Measurements from ENCODE around the gene DST.

The DST gene

DNA sequence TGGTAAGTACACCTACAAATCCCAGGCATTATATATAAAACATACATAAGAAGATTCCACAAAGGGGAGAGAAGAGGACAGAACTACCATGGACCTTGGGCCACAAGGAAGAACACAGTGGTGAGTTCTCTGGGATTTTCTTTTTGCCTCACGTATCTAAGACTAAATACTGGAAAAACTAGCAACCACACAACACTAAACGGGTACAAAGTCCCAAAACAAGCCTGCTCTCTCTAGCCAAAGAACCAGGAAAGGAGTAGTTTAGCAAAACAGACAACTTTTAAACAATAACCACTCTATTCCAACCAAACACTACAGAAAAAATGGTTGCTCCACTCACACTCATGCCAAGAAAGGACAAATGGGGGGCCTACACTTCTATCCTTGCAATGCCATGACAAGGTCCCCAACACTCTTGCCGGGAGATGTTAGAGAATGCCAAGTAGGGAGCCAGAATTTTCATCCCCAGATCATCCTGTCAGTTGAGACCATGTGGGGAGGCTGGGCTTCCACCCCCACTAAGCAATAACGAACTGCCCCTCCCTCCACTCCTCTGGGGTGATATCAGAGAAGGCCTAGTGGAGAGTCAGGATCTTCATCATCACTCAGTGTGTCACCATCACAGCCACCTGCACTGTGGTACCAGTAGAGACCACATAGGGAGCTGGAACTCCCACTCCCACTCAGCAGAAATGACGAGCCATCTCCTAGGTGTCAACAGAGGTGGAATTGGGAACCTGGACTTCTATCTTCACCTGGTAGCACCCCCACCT is 123.5 kb downstream of the DST start:
- Histone ChIP-seq H2AK5ac (ENCODE audit: low read depth, low read length) (no peak overlapping the region), H3K79me1 (ENCODE audit: low read depth, low read length) (no peaks in the 10 kb centered on the region), H4K91ac (ENCODE audit: low read depth, low read length, poor library complexity) (no peak overlapping the region), H2BK120ac (ENCODE audit: low read depth, low read length) (no peak overlapping the region), H4K8ac (ENCODE audit: low read depth, low read length) (no peak overlapping the region), H3K9me3 (replicated peaks in 1 of 2; ENCODE audit: control insufficient read depth in 2 of 2, insufficient read depth in 1 of 2, low read depth in 1 of 2, low read length in 2 of 2) (peaks cover 0 to 9% of the 10 kb centered on the region in 2 donors), H3K23ac (ENCODE audit: low read depth, low read length, poor library complexity) (no peak overlapping the region), H3K4me3 (ENCODE audit: low read length in 2 of 2) (no peak overlapping the region), H3K36me3 (replicated peaks in 1 of 2; ENCODE audit: control insufficient read depth in 2 of 2, insufficient read depth in 2 of 2, low read length in 2 of 2) (peaks cover 1 to 69% of the 10 kb centered on the region in 2 donors), H3K4me2 (ENCODE audit: insufficient read depth, low read length, poor library complexity, severe bottlenecking) (no peak overlapping the region), H2BK12ac (ENCODE audit: low read length) (no peak overlapping the region), H2BK15ac (ENCODE audit: low read length) (no peak overlapping the region), H3K4me1 (ENCODE audit: control insufficient read depth in 2 of 2, insufficient read depth in 1 of 2, low read depth in 1 of 2, low read length in 2 of 2) (no peaks in the 10 kb centered on the region), H2AFZ (ENCODE audit: low read length) (no peak overlapping the region), H3K4ac (ENCODE audit: low read length) (no peak overlapping the region), H3K27ac (replicated peaks; ENCODE audit: low read length) (no peak overlapping the region), H3K14ac (ENCODE audit: low read length) (no peak overlapping the region), H3K18ac (ENCODE audit: low read length) (no peak overlapping the region), H3K27me3 (ENCODE audit: control insufficient read depth in 3 of 3, insufficient read depth in 3 of 3, low read depth in 1 of 3, low read length in 3 of 3) (no peaks in the 10 kb centered on the region), H2BK5ac (ENCODE audit: low read length) (no peak overlapping the region), H3K9ac (ENCODE audit: low read depth, low read length, poor library complexity) (no peak overlapping the region)
- no peak for DNase-seq (ENCODE audit: low spot score)
- no CpG with 5 or more reads among the region's 5 CpGs for WGBS, 2 donors (ENCODE audit: extremely low coverage in 2 of 2, insufficient read length in 2 of 2, insufficient replicate concordance in 1 of 2)

DNA sequence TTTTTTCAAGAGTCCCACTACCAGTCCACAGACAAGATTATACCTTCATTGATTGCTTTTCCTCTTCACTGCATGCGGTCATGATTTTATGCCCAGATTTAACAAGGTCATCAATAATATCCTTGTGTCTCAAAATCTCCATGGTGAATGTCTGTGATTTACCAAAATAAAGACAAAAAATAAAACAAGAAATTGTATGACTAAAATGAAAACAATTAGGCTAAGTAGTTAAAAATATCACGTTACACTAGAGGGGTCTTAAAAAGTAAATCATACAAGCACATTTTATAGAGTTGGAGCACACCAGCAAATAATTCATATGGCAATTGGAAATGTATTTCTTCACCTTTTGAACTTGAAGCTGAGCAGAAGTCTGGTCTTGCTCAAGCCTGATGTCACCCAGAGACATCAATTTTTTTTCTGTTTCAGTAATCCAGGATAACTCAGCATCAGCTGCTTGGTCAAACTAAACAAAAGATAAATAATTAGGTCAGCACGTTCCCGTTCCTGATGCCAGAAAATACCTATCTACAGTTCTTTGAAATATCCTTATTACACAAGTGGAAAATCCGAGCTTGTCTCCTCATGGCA is 125.4 kb downstream of the DST start:
- Histone ChIP-seq H2BK15ac (ENCODE audit: low read length) (no peak overlapping the region), H3K9me3 (replicated peaks in 1 of 2; ENCODE audit: control insufficient read depth in 2 of 2, insufficient read depth in 1 of 2, low read depth in 1 of 2, low read length in 2 of 2) (peaks cover 0 to 9% of the 10 kb centered on the region in 2 donors), H3K4ac (ENCODE audit: low read length) (no peak overlapping the region), H3K36me3 (replicated peaks in 1 of 2; ENCODE audit: control insufficient read depth in 2 of 2, insufficient read depth in 2 of 2, low read length in 2 of 2) (peaks cover 1 to 66% of the 10 kb centered on the region in 2 donors), H3K4me2 (ENCODE audit: insufficient read depth, low read length, poor library complexity, severe bottlenecking) (no peak overlapping the region), H3K79me1 (ENCODE audit: low read depth, low read length) (no peaks in the 10 kb centered on the region), H4K8ac (ENCODE audit: low read depth, low read length) (no peak overlapping the region), H3K9ac (ENCODE audit: low read depth, low read length, poor library complexity) (no peak overlapping the region), H3K18ac (ENCODE audit: low read length) (no peak overlapping the region), H2AK5ac (ENCODE audit: low read depth, low read length) (no peak overlapping the region), H2BK12ac (ENCODE audit: low read length) (no peak overlapping the region), H2BK5ac (ENCODE audit: low read length) (no peak overlapping the region), H3K27ac (replicated peaks; ENCODE audit: low read length) (no peak overlapping the region), H4K91ac (ENCODE audit: low read depth, low read length, poor library complexity) (no peak overlapping the region), H3K14ac (ENCODE audit: low read length) (no peak overlapping the region), H3K4me3 (ENCODE audit: low read length in 2 of 2) (no peak overlapping the region), H2BK120ac (ENCODE audit: low read depth, low read length) (no peak overlapping the region), H2AFZ (ENCODE audit: low read length) (no peak overlapping the region), H3K27me3 (ENCODE audit: control insufficient read depth in 3 of 3, insufficient read depth in 3 of 3, low read depth in 1 of 3, low read length in 3 of 3) (no peaks in the 10 kb centered on the region), H3K23ac (ENCODE audit: low read depth, low read length, poor library complexity) (no peak overlapping the region), H3K4me1 (ENCODE audit: control insufficient read depth in 2 of 2, insufficient read depth in 1 of 2, low read depth in 1 of 2, low read length in 2 of 2) (no peaks in the 10 kb centered on the region)
- DNase-seq (ENCODE audit: low spot score), result no peak
- no CpG with 5 or more reads among the region's 5 CpGs for whole genome bisulfite sequencing, 2 donors (ENCODE audit: extremely low coverage in 2 of 2, insufficient read length in 2 of 2, insufficient replicate concordance in 1 of 2)

DNA sequence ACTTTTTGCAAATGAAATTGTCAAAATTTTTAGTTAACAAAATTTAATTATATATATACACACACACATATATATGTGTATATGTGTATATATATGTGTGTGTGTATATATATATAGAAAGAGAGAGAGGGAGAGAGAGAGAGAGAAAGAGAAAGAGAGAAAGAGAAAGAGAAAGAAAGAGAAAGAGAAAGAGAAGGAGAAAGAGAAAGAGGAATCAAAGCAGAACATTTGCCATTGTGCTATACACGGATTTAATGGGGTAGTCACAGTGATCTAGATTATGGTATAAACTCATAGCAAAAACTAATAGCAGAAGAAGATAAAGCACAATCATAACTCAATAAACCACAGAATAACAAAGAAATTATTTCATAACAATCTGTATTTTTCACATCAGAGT is 126.7 kb downstream of the DST start:
- no peak overlapping the region for H3K4me2 ChIP-seq (ENCODE audit: insufficient read depth, low read length, poor library complexity, severe bottlenecking)
- H3K79me1 ChIP-seq (ENCODE audit: low read depth, low read length), result no peaks in the 10 kb centered on the region
- no peaks in the 10 kb centered on the region for H3K27me3 ChIP-seq (ENCODE audit: control insufficient read depth in 3 of 3, insufficient read depth in 3 of 3, low read depth in 1 of 3, low read length in 3 of 3)
- H2BK15ac ChIP-seq (ENCODE audit: low read length), result no peak overlapping the region
- no peak for DNase-seq (ENCODE audit: low spot score)
- no peak overlapping the region for H2BK5ac ChIP-seq (ENCODE audit: low read length)
- peaks cover 0 to 9% of the 10 kb centered on the region in 2 donors for H3K9me3 ChIP-seq (replicated peaks in 1 of 2; ENCODE audit: control insufficient read depth in 2 of 2, insufficient read depth in 1 of 2, low read depth in 1 of 2, low read length in 2 of 2)
- H2BK120ac ChIP-seq (ENCODE audit: low read depth, low read length), result no peak overlapping the region
- no peak overlapping the region for H4K8ac ChIP-seq (ENCODE audit: low read depth, low read length)
- no CpG with 5 or more reads among the region's 1 CpG for WGBS, 2 donors (ENCODE audit: extremely low coverage in 2 of 2, insufficient read length in 2 of 2, insufficient replicate concordance in 1 of 2)
- H3K9ac ChIP-seq (ENCODE audit: low read depth, low read length, poor library complexity), result no peak overlapping the region
- no peak overlapping the region for H3K4ac ChIP-seq (ENCODE audit: low read length)
- peaks cover 1 to 74% of the 10 kb centered on the region in 2 donors for H3K36me3 ChIP-seq (replicated peaks in 1 of 2; ENCODE audit: control insufficient read depth in 2 of 2, insufficient read depth in 2 of 2, low read length in 2 of 2)
- no peak overlapping the region for H3K18ac ChIP-seq (ENCODE audit: low read length)
- no peak overlapping the region for H3K23ac ChIP-seq (ENCODE audit: low read depth, low read length, poor library complexity)
- no peak overlapping the region for H4K91ac ChIP-seq (ENCODE audit: low read depth, low read length, poor library complexity)
- H3K14ac ChIP-seq (ENCODE audit: low read length), result no peak overlapping the region
- no peak overlapping the region for H2BK12ac ChIP-seq (ENCODE audit: low read length)
- no peak overlapping the region for H2AK5ac ChIP-seq (ENCODE audit: low read depth, low read length)
- no peak overlapping the region for H3K27ac ChIP-seq (replicated peaks; ENCODE audit: low read length)
- no peaks in the 10 kb centered on the region for H3K4me1 ChIP-seq (ENCODE audit: control insufficient read depth in 2 of 2, insufficient read depth in 1 of 2, low read depth in 1 of 2, low read length in 2 of 2)
- no peak overlapping the region for H2AFZ ChIP-seq (ENCODE audit: low read length)
- H3K4me3 ChIP-seq (ENCODE audit: low read length in 2 of 2), result no peak overlapping the region

DNA sequence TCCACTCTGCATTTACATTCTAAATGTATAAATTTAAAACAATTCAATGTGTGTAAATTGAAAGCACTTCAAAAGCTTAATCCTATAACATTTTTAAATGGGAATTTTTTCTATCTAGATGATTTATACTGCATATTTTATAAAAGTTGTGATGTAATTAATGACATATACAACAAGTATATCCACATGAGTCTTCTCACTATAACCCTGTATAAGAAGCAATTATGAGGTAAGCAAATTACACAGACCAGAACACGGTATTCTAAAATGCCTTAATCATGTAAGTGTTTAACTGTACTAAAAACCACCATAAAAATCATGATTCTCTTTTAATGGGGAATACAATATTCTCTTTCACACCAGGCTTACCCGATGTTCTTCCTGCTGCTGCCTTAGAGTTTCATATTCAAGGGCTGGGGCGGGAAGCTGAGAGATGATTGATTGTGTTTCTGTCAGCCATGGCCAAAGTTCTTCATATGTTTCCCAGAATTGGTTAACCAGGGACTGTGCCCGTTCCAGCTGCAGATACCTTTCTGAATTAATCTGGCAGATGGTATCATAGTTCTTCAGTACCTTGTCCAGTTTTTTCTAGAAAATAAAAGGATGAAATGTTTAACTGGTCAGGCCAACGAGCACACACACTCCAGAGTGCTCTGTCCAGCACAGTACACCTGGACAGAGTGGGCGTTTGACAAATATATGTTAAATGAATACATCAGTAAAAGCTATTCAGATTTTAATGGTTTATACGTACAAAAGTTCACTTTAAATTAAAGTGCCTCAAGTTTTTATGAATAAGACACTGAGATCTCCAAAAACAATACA is 127.4 kb downstream of the DST start:
- Histone ChIP-seq H2BK120ac (ENCODE audit: low read depth, low read length) (no peak overlapping the region), H4K8ac (ENCODE audit: low read depth, low read length) (no peak overlapping the region), H2BK15ac (ENCODE audit: low read length) (no peak overlapping the region), H2BK12ac (ENCODE audit: low read length) (no peak overlapping the region), H3K36me3 (replicated peaks in 1 of 2; ENCODE audit: control insufficient read depth in 2 of 2, insufficient read depth in 2 of 2, low read length in 2 of 2) (peaks cover 1 to 80% of the 10 kb centered on the region in 2 donors), H3K23ac (ENCODE audit: low read depth, low read length, poor library complexity) (no peak overlapping the region), H3K18ac (ENCODE audit: low read length) (no peak overlapping the region), H3K9me3 (replicated peaks in 1 of 2; ENCODE audit: control insufficient read depth in 2 of 2, insufficient read depth in 1 of 2, low read depth in 1 of 2, low read length in 2 of 2) (peaks cover 0 to 9% of the 10 kb centered on the region in 2 donors), H3K27me3 (ENCODE audit: control insufficient read depth in 3 of 3, insufficient read depth in 3 of 3, low read depth in 1 of 3, low read length in 3 of 3) (no peaks in the 10 kb centered on the region), H3K4me3 (ENCODE audit: low read length in 2 of 2) (no peak overlapping the region), H3K9ac (ENCODE audit: low read depth, low read length, poor library complexity) (no peak overlapping the region), H2BK5ac (ENCODE audit: low read length) (no peak overlapping the region), H4K91ac (ENCODE audit: low read depth, low read length, poor library complexity) (no peak overlapping the region), H2AFZ (ENCODE audit: low read length) (no peak overlapping the region), H2AK5ac (ENCODE audit: low read depth, low read length) (no peak overlapping the region), H3K79me1 (ENCODE audit: low read depth, low read length) (no peaks in the 10 kb centered on the region), H3K14ac (ENCODE audit: low read length) (no peak overlapping the region), H3K27ac (replicated peaks; ENCODE audit: low read length) (no peak overlapping the region), H3K4me1 (ENCODE audit: control insufficient read depth in 2 of 2, insufficient read depth in 1 of 2, low read depth in 1 of 2, low read length in 2 of 2) (no peaks in the 10 kb centered on the region), H3K4me2 (ENCODE audit: insufficient read depth, low read length, poor library complexity, severe bottlenecking) (no peak overlapping the region), H3K4ac (ENCODE audit: low read length) (no peak overlapping the region)
- no peak for DNase-seq (ENCODE audit: low spot score)
- WGBS, 2 donors (ENCODE audit: extremely low coverage in 2 of 2, insufficient read length in 2 of 2, insufficient replicate concordance in 1 of 2), result no CpG with 5 or more reads among the region's 7 CpGs

Measured in neuronal stem cell (in vitro differentiated cells).